Stimulated activated CD4-positive, alpha-beta T cell treated with anti-CD3 and anti-CD28 coated beads, Interleukin-2, amount 100 ng/mL, for 24 hours (primary cell): Measurements from ENCODE around the gene HDX.
"Not testable (repeated sequence)": the region's sequence is repeated elsewhere in the genome, so short reads cannot be mapped to it uniquely, and the experiment has no call there.

Source experiments
- DNase-seq, 2 donors: peaks; one replicate each; pipeline ENCODE4 v3.0.0-alpha.2; 2020

Gene HDX

GRCh38 chrX:84336646-84337045 is 165.6 kb downstream of the HDX start:
- no peak for DNase-seq

- no peak for DNase-seq
Measured at GRCh38 chrX:84335121-84335520, 167.1 kb downstream of the HDX start.

GRCh38 chrX:84322083-84322827 is 180.0 kb downstream of the HDX start:
- no peak for DNase-seq

GRCh38 chrX:84320614-84321013 is 181.6 kb downstream of the HDX start:
- no peak for DNase-seq

DNA sequence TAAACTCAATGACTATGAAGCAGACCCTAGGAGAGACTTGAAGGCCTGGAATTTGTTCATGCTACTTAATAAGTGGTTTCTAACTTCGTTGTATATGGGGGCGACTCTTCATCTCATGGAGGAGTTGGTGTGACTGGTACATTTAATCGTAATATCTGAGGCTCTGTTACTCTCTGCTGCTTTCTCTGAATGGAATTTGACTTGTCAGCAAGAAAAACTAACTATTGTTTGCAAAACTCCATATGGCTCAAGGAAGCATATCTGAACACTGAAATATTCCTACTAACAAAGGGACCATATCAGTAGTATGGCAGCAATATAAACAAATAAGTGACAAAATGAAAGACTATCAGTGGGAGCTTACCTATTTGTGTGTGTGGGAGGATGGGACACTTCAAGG is 182.2 kb downstream of the HDX start:
- DNase-seq, result no peak

DNA sequence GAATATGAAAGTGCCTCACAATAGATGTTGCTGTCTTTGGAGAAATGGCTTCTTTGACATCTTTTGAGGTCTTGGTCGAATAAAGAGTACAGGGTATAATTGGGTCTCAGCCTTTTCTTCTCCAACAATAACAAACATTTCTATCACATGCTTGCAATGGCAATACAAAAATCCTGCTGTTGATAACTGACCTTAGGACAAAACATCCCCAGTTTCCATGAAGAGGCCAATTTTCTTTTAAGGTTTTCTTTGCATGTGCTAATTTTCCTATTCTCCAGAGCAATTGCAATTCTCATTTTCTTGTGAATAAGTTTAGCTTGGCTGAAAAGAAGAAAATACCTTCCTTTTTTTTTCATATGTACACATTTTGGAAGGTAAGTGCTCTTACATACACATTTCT is 183.6 kb downstream of the HDX start:
- no peak for DNase-seq

- DNase-seq, result not testable (repeated sequence)
Measured at GRCh38 chrX:84315946-84316345, 186.3 kb downstream of the HDX start.
